ENCODE results near the gene TMEM233. TPM values are rescaled to one million over a fixed set of nuclear protein-coding genes. Genes with fewer than 3 reads are reported as not detected.

The TMEM233 gene
- total and polyA plus RNA-seq, 2 experiments from 2014 or later = not detected

GRCh38 chr12:119664642-119665041 lies 71.1 kb downstream of the TMEM233 start:
- no peak for TF ChIP-seq CTCF (IDR thresholded peaks at IDR 0.05; ENCODE audit: poor library complexity)
- no peak for TF ChIP-seq EZH2 (IDR thresholded peaks at IDR 0.05; ENCODE audit: borderline replicate concordance)
- no peak for TF ChIP-seq EZH2phosphoT487 (IDR thresholded peaks at IDR 0.05; ENCODE audit: low read depth, severe bottlenecking, unreplicated experiment)
- Histone ChIP-seq H3K4me2 (no peak overlapping the region), H3K79me2 (peaks cover 9% of the 10 kb centered on the region), H3K9me2 (replicated peaks; ENCODE audit: insufficient read depth) (no peaks in the 10 kb centered on the region), H3K36me3 (replicated peaks; ENCODE audit: insufficient read depth, low read depth) (no peaks in the 10 kb centered on the region), H4K20me1 (ENCODE audit: insufficient read depth, poor library complexity, severe bottlenecking) (no peaks in the 10 kb centered on the region), H3K9me3 (ENCODE audit: low read depth) (no peaks in the 10 kb centered on the region), H3K4me1 (ENCODE audit: insufficient read depth) (peaks cover 3% of the 10 kb centered on the region), H3K27ac (no peak overlapping the region), H3K27me3 (no peaks in the 10 kb centered on the region), H2AFZ (no peak overlapping the region), H3K4me3 (no peak overlapping the region)
- 95% methylated on average over 1 of the region's 1 CpG for WGBS (ENCODE audit: low lambda C conversion rate, missing lambda C conversion rate)
- no peak for DNase-seq (ENCODE audit: low spot score)

GRCh38 chr12:119665164-119665929 lies 71.8 kb downstream of the TMEM233 start:
- H3K27ac ChIP-seq = no peak overlapping the region

GRCh38 chr12:119666226-119666795 lies 72.7 kb downstream of the TMEM233 start:
- Histone ChIP-seq H3K4me2 (no peak overlapping the region), H3K4me3 (no peak overlapping the region), H4K20me1 (ENCODE audit: insufficient read depth, poor library complexity, severe bottlenecking) (no peaks in the 10 kb centered on the region), H3K27me3 (no peaks in the 10 kb centered on the region), H3K36me3 (replicated peaks; ENCODE audit: insufficient read depth, low read depth) (no peaks in the 10 kb centered on the region), H3K79me2 (peaks cover 16% of the 10 kb centered on the region), H3K9me2 (replicated peaks; ENCODE audit: insufficient read depth) (no peaks in the 10 kb centered on the region), H3K27ac (no peak overlapping the region), H3K9me3 (ENCODE audit: low read depth) (no peaks in the 10 kb centered on the region), H3K4me1 (ENCODE audit: insufficient read depth) (peaks cover 13% of the 10 kb centered on the region), H2AFZ (no peak overlapping the region)
- DNase-seq (ENCODE audit: low spot score) = no peak
- 91% methylated on average over 2 of the region's 2 CpGs for WGBS (ENCODE audit: low lambda C conversion rate, missing lambda C conversion rate)
- no peak for TF ChIP-seq EZH2phosphoT487 (IDR thresholded peaks at IDR 0.05; ENCODE audit: low read depth, severe bottlenecking, unreplicated experiment)
- TF ChIP-seq EZH2 (IDR thresholded peaks at IDR 0.05; ENCODE audit: borderline replicate concordance) = no peak
- TF ChIP-seq CTCF (IDR thresholded peaks at IDR 0.05; ENCODE audit: poor library complexity) = no peak

More at GRCh38 chr12:119665164-119665929, 71.8 kb downstream of the TMEM233 start:
- peaks cover 9% of the 10 kb centered on the region for H3K79me2 ChIP-seq
- no peak overlapping the region for H2AFZ ChIP-seq
- 76% methylated on average over 4 of the region's 4 CpGs for WGBS (ENCODE audit: low lambda C conversion rate, missing lambda C conversion rate)
- TF ChIP-seq CTCF (IDR thresholded peaks at IDR 0.05; ENCODE audit: poor library complexity) (no peak), EZH2 (IDR thresholded peaks at IDR 0.05; ENCODE audit: borderline replicate concordance) (no peak), EZH2phosphoT487 (IDR thresholded peaks at IDR 0.05; ENCODE audit: low read depth, severe bottlenecking, unreplicated experiment) (no peak)
- no peak for DNase-seq (ENCODE audit: low spot score)
- peaks cover 4% of the 10 kb centered on the region for H3K4me1 ChIP-seq (ENCODE audit: insufficient read depth)
- H3K36me3 ChIP-seq (replicated peaks; ENCODE audit: insufficient read depth, low read depth) = no peaks in the 10 kb centered on the region
- H4K20me1 ChIP-seq (ENCODE audit: insufficient read depth, poor library complexity, severe bottlenecking) = no peaks in the 10 kb centered on the region
- H3K9me3 ChIP-seq (ENCODE audit: low read depth) = no peaks in the 10 kb centered on the region
- H3K4me3 ChIP-seq = no peak overlapping the region
- H3K4me2 ChIP-seq = no peak overlapping the region
- no peaks in the 10 kb centered on the region for H3K9me2 ChIP-seq (replicated peaks; ENCODE audit: insufficient read depth)
- H3K27me3 ChIP-seq = no peaks in the 10 kb centered on the region
